ENCODE data around the gene KIF1B.
"Not testable (repeated sequence)": the region's sequence is repeated elsewhere in the genome, so short reads cannot be mapped to it uniquely, and the experiment has no call there.

KIF1B gene

GRCh38 chr1:10192263-10192662 is 18.1 kb upstream of the KIF1B start:
- no peak for DNase-seq

GRCh38 chr1:10193288-10193687 is 17.1 kb upstream of the KIF1B start:
- no peak for DNase-seq

- no peak for DNase-seq
These were observed 14.8 kb upstream of the KIF1B start for GRCh38 chr1:10195570-10195969.

DNA sequence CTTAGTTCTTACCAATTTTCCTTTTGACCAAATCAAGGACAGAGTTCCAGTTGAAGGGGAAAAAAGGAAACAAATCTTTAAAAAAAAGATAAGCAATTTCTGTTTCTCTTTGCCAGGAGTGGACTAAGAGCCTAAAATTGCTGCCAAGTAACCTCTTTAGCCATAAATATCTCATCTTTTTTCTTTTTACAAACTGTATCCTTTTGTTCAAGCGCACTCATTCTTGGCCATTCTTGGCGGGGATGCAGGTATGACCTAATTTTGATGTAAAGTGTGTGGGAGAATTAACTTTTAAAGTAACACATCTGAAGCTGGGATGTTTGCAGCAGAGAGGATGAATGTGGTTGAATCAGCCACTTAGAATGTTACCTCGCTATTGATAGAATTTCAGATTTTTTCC is 13.4 kb upstream of the KIF1B start:
- no peak for DNase-seq

GRCh38 chr1:10200620-10201019 is 9.8 kb upstream of the KIF1B start:
- no peak for DNase-seq

- DNase-seq, result no peak
These were observed 6.2 kb upstream of the KIF1B start for GRCh38 chr1:10204003-10204642.

DNA sequence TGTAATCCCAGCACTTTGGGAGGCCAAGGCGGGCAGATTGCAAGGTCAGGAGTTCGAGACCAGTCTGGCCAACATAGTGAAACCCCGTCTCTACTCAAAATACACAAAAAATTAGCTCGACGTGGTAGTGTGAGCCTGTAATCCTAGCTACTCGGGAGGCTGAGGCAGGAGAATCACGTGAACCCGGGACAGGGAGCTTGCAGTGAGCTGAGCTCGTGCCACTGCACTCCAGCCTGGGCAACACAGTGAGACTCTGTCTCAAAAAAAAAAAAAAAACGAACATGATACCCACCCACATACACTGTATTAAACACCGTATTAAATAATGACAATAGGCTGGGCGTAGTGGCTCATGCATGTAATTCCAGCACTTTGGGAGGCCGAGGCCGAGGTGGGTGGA is 5.2 kb upstream of the KIF1B start:
- not testable (repeated sequence) for DNase-seq

DNA sequence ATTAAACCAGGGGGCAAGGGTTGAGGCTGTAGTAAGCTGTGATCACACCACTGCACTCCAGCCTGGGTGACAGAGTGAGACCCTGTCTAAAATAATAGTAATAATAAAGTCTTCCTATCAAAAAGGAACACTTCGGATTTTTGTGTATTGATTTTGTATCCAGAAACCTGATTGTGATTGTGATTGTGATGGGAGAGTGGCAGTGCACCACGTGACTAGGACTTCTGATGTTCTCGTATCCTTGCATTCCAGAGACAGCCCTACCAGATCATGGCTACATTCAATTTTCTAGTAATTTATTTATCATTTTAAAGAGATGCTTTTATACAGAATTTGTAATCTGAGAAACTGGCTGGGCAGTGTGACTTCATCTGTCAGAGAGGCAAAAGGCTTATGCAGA is 2.6 kb upstream of the KIF1B start:
- no peak for DNase-seq

DNA sequence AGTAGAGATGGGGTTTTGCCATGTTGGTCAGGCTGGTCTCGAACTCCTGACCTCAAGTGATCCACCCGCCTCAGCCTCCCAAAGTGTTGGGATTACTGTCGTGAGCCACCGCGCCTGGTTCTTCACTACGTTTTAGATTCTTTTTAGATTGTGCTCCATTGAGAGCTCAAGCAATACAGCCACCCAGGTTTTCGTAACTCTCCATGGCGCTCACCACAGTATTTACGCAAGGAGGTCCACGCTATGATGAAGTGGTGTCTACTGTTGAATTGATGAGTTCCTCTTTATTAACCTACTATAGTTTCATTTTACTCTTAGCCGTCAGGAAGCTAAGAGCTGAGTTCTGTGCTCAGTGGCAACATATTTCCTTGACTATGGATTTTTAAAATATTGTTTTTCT is 1.8 kb upstream of the KIF1B start:
- DNase-seq, result no peak

DNA sequence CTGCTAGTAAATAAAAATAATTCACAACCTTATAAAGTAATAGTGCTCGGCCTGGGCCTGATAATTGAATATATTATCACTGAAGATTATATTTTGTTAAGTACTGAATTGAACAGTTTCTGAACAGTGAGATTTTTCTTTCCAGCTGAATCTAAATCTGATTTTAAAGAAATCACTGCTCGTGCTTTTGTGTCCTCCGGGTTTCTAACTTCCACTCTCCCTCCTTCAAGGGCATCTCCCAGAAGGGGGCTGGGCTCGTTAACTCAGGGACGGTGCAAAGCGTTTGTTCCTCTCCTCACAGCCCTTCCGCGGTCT is 823 bp upstream of the KIF1B start:
- DNase-seq, result no peak

- peak; percentile 88 for DNase-seq
These were observed 753 bp downstream of the KIF1B start for GRCh38 chr1:10210841-10211804.

GRCh38 chr1:10211805-10212410 is 1.5 kb downstream of the KIF1B start:
- DNase-seq, result peak; percentile 65

DNA sequence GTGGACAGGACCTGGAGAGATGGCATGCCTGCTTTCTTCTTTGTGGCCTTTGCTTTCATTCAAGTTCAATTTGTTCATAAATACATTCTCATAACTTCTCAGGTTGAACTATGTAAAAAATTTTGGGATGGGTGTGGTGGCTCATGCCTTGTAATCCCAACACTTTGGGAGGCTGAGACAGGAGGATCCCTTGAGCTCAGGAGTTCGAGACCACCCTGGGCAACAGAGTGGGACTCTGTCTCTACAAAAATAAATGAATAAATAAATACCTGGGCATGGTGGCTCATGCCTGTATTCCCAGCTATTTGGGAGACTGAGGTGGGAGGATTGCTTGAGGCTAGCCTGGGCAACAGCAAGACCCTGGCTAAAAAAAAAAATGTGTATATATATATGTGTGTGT is 2.1 kb downstream of the KIF1B start:
- no peak for DNase-seq

GRCh38 chr1:10213186-10213705 is 2.9 kb downstream of the KIF1B start:
- no peak for DNase-seq

- DNase-seq, result no peak
These were observed 5.8 kb downstream of the KIF1B start for GRCh38 chr1:10216090-10216749.

DNA sequence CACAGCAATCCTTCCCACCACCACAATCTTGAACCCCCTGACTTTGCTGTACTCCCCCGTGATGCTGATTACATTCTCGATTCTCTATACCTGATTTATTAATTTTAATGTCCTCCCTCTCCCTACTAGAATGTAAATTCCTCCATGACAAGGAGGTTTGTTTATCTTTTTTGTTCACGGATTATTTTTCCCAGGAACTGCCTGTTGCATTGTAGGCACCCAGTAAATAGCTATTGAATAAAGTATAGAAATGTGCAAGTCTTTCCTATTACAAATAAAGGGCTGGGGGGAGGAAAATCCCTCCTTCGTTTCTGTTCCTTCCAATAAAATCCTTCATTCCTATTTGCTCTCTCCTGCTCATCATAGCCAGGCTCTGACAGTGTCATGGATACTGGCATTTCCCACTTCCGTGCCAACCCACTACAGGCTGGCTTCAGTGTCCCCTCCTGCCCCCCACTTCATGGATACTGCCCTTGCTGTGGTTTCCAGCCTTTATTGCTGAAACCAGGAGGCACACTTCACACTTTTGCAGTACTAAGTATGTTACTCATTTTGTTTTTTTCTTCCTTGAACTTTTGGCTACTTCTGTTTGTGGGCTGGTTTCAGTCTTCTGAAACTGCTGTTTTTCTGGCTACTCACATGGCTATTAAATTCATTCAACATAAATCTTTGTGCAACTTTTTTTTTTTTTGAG is 7.5 kb downstream of the KIF1B start:
- DNase-seq, result no peak

DNA sequence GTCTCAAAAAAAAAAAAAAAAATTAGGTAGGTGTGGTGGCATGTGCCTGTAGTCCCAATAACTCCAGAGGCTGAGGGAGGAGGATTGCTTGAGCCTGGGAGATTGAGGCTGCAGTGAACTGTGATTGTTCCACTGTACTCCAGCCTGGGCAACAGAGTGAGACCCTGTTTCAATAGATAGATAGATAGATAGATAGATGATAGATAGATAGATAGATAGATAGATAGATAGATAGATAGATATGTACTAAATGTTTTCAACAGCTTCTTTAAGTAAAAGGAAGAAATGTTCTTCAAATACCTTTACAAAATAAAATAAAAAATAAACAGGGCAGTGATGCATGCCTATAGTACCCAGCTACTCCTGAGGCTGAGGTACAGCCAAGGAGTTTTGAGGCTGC is 9.8 kb downstream of the KIF1B start:
- no peak for DNase-seq

DNA sequence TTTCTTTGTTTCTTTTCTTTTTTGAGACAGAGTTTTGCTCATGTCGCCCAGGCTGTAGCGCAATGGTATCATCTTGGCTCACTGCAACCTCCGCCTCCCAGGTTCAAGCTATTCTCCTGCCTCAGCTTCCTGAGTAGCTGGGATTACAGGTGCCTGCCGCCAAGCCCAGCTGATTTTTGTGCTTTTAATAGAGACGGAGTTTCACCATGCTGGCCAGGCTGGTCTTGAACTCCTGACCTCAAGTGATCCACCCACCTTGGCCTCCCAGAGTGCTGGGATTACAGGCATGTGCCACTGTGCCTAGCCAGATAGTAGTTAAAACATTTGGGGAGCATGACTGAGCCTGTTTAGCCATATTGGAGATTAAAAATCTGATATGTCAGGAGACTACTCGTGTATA is 10.3 kb downstream of the KIF1B start:
- DNase-seq, result not testable (repeated sequence)

DNA sequence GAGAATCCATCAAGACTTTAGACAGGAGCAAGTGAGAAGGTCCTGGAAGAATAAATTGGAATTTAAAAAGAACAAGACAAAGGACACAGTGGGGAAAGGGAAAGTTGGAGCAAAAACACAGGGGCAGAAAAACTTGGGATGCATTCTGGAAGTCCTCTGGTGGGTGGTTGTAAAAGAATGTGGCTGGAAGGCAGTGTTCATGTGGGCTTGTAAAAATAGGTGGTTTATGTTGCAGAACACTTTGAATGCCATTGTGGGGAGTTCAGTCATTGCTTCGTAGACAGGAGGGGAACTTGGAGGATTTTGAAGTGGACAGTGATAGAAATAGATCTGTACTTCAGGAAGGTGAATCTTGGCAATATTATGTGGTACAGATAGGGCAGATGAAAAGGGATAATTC is 15.2 kb downstream of the KIF1B start:
- DNase-seq, result no peak

DNA sequence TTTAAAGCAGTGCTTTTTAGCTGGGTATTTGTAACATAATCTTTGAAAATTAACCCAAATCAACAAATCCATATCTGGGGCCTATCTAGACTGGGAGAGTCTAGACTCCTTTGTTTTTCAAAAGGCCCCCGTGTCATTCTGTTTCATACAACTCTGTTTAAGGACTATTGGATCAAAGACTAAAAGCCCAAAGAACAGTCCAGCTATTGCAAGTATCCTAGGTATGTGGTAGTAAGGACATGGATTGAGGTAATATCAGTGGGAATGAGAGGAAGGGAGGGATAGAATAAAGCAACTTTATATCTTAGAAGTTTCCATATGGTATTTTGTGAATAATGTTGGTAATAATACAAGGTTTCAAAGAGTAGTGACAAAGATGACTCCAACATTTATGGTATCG is 18.2 kb downstream of the KIF1B start:
- DNase-seq, result no peak

GRCh38 chr1:10229903-10230302 is 19.5 kb downstream of the KIF1B start:
- no peak for DNase-seq

DNA sequence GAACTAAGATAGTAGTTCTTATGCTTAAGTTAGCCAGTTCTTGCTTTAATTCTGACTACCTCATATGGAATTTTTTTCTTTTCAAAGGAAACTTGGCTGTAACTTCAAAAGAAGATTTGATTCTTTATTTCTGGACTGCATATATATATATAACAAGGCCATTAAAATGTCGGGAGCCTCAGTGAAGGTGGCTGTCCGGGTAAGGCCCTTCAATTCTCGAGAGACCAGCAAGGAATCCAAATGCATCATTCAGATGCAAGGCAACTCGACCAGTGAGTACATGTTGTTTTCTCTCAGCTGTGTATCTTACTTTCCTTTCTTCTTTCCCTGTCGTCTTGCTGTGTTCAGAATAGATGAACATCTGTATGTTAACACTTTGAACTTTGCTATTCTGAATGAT is 21.8 kb downstream of the KIF1B start:
- no peak for DNase-seq

Measured in right forelimb (tissue), 1 donor.